A549 (cell line): ENCODE measurements around the gene CENPF. TPM values are rescaled to one million over a fixed set of nuclear protein-coding genes. Genes with fewer than 3 reads are reported as not detected.

Experiments
- ATAC-seq, 2 experiments: fragments of 200-7000 bp in 1 of 2; fragments of >200 bp in 1 of 2; cut with Nextera tagmentation in 1 of 2; cut with Tn5 transposase in 1 of 2; 3 replicates each; pipeline versions ENCODE4 v1.8.0 to v1.9.1; 2018 to 2020; ENCODE audit warnings: mild to moderate bottlenecking in 1 of 2, moderate library complexity in 1 of 2
- CTCF ChIA-PET: fragments of 300-600 bp; sonication (Branson Sonifier 250); formaldehyde crosslinking; extraction: SDS; loops from one replicate; lab custom pipeline; 2021; ENCODE audit warnings: antibody characterized with exemption, inconsistent platforms; lab: Yijun Ruan, JAX
- POLR2A ChIA-PET: fragments of 350-600 bp; formaldehyde crosslinking; extraction: SDS; loops from one replicate; lab custom pipeline; 2021; ENCODE audit warnings: antibody characterized with exemption, inconsistent platforms; lab: Yijun Ruan, JAX
- DNase-seq, 2 experiments: peaks; one replicate each; pipeline versions ENCODE4 v3.0.0 to v3.0.0-alpha.2; 2011 to 2016; ENCODE audit warnings: low read depth in 1 of 2, low spot score in 1 of 2
- FAIRE-seq: peaks from 2 replicates; lab custom pipeline; 2011; peaks lifted over from hg19 to GRCh38; lab: Jason Lieb, UNC
- H3K27ac ChIP-seq, 2 experiments: fragments of >200 bp; sonication (Bioruptor Twin); formaldehyde crosslinking; 3 replicates each; pipeline ENCODE4 v1.5.1; 2016 to 2017
- H3K4me1 ChIP-seq: fragments of >200 bp; sonication (Bioruptor Twin); formaldehyde crosslinking; 3 replicates; pipeline ENCODE4 v1.6.1; 2016
- H3K4me2 ChIP-seq: fragments of >200 bp; sonication (Bioruptor Twin); formaldehyde crosslinking; 3 replicates; pipeline ENCODE4 v1.6.1; 2016
- H3K4me3 ChIP-seq: fragments of >200 bp; sonication (Bioruptor Twin); formaldehyde crosslinking; 3 replicates; pipeline ENCODE4 v1.5.1; 2016
- H3K9me3 ChIP-seq: fragments of >200 bp; sonication (Bioruptor Twin); formaldehyde crosslinking; 3 replicates; pipeline ENCODE4 v1.6.1; 2016
- MAFK ChIP-seq: fragments of 450-650 bp; IDR thresholded peaks from 2 replicates; pipeline ENCODE4 v1.6.1; 2014; ENCODE audit not compliant: partially characterized antibody
- MAZ ChIP-seq: fragments of 150-350 bp; IDR thresholded peaks from 2 replicates; pipeline ENCODE4 v1.6.1; 2014; ENCODE audit warnings: antibody characterized with exemption, low read depth, low read length, borderline replicate concordance
- WGBS: methylation state at CpG from one replicate; pipeline ENCODE4 v1.1.6; 2017; ENCODE audit errors: missing lambda C conversion rate; 5-methylcytosine and 5-hydroxymethylcytosine counted together
- polyA plus RNA-seq, 4 experiments: library from polyadenylated mRNA; depleted of rRNA in 3 of 4; stranded (reverse); fragments of >200 nt; fragmentation: RNase III in 1 of 4; extraction: RNeasy Plus Mini Kit Qiagen cat#74134 plus additional on column Dnase treatment in 1 of 4; gene quantifications; 2 replicates in 3 of 4; 3 replicates in 1 of 4; pipeline ENCODE4 v1.2.3, GENCODE V29; 2011 to 2017

CENPF gene
- polyA plus RNA-seq, 2 of the 4 experiments (the other 2 are of a cell fraction) = 53.0 to 70.6 TPM

GRCh38 chr1:214712737-214713136, 109.7 kb downstream of the CENPF start:
- CTCF ChIA-PET = no interaction called here

More at GRCh38 chr1:214712737-214713136, 109.7 kb downstream of the CENPF start:
- Histone ChIP-seq H3K4me2 (no peak overlapping the region), H3K9me3 (no peaks in the 10 kb centered on the region), H3K27ac (no peak overlapping the region), H3K4me1 (no peaks in the 10 kb centered on the region)
- ATAC-seq = no peak
- DNase-seq = no peak
- 4% methylated on average over 2 of the region's 2 CpGs for WGBS
- POLR2A ChIA-PET = no interaction called here
- FAIRE-seq = peak; percentile 32
- TF ChIP-seq MAZ (no peak), MAFK (peak; percentile 61)
- TF ChIP-seq, all 56 proteins: peak for 1
- no peak overlapping the region for H3K4me3 ChIP-seq

Other genes starting within 250 kb of the CENPF start
- gene PTPN14, start 51.6 kb upstream of the CENPF start, polyA plus RNA-seq (2011; rRNA removed) = 9.9 and 10.0 TPM in 2 replicates
- gene PTPN14, start 51.6 kb upstream of the CENPF start, polyA plus RNA-seq (2017; fragmentation: RNase III; extraction: RNeasy Plus Mini Kit Qiagen cat#74134 plus additional on column Dnase treatment) = 9.2 to 13.0 TPM (median 10.3 TPM) in 3 replicates